ENCODE results near the gene SSBP3. TPM values are rescaled to one million over a fixed set of nuclear protein-coding genes. Genes with fewer than 3 reads are reported as not detected.

The SSBP3 gene
- total RNA-seq, 1 experiment from 2014 or later: 115 TPM

DNA sequence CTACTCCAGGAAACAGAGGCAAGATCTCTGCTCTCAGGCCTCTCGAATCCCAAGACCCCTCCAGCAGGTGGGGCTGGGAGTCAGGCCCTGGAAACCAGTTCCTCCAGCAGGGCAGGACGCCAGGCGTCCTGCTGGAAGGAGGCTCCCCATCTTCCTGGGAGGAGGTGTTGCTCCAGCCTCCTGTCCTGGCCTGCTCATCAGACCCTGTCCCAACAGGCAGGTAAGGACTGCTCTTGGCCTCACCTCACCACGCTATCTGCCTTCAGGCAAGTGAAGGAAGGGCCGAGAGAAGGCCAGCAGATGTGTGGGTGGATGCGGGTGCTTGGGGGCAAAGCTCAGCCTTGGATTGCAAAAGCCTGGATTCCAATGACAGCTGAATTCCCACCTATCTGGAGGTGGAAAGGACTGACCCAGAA is 82.9 kb downstream of the SSBP3 start (continued):
- TF ChIP-seq, protein P1, sequence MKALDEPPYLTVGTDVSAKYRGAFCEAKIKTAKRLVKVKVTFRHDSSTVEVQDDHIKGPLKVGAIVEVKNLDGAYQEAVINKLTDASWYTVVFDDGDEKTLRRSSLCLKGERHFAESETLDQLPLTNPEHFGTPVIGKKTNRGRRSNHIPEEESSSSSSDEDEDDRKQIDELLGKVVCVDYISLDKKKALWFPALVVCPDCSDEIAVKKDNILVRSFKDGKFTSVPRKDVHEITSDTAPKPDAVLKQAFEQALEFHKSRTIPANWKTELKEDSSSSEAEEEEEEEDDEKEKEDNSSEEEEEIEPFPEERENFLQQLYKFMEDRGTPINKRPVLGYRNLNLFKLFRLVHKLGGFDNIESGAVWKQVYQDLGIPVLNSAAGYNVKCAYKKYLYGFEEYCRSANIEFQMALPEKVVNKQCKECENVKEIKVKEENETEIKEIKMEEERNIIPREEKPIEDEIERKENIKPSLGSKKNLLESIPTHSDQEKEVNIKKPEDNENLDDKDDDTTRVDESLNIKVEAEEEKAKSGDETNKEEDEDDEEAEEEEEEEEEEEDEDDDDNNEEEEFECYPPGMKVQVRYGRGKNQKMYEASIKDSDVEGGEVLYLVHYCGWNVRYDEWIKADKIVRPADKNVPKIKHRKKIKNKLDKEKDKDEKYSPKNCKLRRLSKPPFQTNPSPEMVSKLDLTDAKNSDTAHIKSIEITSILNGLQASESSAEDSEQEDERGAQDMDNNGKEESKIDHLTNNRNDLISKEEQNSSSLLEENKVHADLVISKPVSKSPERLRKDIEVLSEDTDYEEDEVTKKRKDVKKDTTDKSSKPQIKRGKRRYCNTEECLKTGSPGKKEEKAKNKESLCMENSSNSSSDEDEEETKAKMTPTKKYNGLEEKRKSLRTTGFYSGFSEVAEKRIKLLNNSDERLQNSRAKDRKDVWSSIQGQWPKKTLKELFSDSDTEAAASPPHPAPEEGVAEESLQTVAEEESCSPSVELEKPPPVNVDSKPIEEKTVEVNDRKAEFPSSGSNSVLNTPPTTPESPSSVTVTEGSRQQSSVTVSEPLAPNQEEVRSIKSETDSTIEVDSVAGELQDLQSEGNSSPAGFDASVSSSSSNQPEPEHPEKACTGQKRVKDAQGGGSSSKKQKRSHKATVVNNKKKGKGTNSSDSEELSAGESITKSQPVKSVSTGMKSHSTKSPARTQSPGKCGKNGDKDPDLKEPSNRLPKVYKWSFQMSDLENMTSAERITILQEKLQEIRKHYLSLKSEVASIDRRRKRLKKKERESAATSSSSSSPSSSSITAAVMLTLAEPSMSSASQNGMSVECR (CRISPR knock-in tag; IDR thresholded peaks at IDR 0.05; ENCODE audit: borderline replicate concordance): no peak
- TF ChIP-seq CREB1 (CRISPR knock-in tag; IDR thresholded peaks at IDR 0.05): peak; percentile 37; the same call in 1 of the 2 replicates

- peaks cover 4% of the 10 kb centered on the region; the same call in 1 of the 2 replicates for H3K36me3 Mint-ChIP-seq
- no peak overlapping the region for H3K27ac Mint-ChIP-seq
- no peak for TF ChIP-seq E2F1 (CRISPR knock-in tag; IDR thresholded peaks at IDR 0.05)
- TF ChIP-seq, protein P2, sequence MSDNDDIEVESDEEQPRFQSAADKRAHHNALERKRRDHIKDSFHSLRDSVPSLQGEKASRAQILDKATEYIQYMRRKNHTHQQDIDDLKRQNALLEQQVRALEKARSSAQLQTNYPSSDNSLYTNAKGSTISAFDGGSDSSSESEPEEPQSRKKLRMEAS (CRISPR knock-in tag; IDR thresholded peaks at IDR 0.05): no peak
- TF ChIP-seq ATF3 (CRISPR knock-in tag; conservative IDR thresholded peaks at IDR 0.05): no peak
- TF ChIP-seq GRHL2 (CRISPR knock-in tag; IDR thresholded peaks at IDR 0.05; ENCODE audit: insufficient replicate concordance, severe bottlenecking): no peak
- no peak for TF ChIP-seq TCF7 (CRISPR knock-in tag; IDR thresholded peaks at IDR 0.05; ENCODE audit: low read depth)
- TF ChIP-seq, protein P3, sequence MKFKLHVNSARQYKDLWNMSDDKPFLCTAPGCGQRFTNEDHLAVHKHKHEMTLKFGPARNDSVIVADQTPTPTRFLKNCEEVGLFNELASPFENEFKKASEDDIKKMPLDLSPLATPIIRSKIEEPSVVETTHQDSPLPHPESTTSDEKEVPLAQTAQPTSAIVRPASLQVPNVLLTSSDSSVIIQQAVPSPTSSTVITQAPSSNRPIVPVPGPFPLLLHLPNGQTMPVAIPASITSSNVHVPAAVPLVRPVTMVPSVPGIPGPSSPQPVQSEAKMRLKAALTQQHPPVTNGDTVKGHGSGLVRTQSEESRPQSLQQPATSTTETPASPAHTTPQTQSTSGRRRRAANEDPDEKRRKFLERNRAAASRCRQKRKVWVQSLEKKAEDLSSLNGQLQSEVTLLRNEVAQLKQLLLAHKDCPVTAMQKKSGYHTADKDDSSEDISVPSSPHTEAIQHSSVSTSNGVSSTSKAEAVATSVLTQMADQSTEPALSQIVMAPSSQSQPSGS (CRISPR knock-in tag; IDR thresholded peaks at IDR 0.05; ENCODE audit: borderline replicate concordance, low read depth): no peak
- ChIA-PET CTCF (interaction anchor here (1.7 kb wide), 1 partner anchor 45 kb away, joined by 5 read pairs; no protein-coding TSS in a partner anchor), POLR2A (no interaction called here)
- no peaks in the 10 kb centered on the region for H3K27me3 Mint-ChIP-seq (ENCODE audit: low read depth)
- no peak for DNase-seq (ENCODE audit: low spot score)
- peak; percentile 44 for ATAC-seq
- peaks cover 71% of the 10 kb centered on the region for H3K4me1 Mint-ChIP-seq
- no peaks in the 10 kb centered on the region for H3K9me3 Mint-ChIP-seq
- H3K4me3 Mint-ChIP-seq: no peak overlapping the region
Measured at GRCh38 chr1:54318246-54318814, 87.9 kb downstream of the SSBP3 start.

DNA sequence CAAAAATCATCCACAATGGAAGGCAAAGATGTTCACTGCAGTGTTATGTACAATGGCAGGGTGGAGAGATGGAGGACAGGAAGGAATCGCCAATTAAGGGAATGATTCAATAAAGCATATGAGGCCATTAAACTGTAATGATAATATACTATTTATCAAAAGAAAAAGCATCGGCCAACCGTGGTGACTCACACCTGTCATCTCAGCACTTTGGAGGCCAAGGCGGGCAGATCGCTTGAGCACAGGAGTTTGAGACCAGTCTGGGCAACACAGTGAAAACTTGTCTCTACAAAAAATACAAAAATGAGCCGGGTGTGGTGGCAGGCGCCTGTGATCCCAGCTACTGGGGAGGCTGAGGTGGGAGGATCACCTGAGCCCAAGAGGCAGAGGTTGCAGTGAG is 89.1 kb downstream of the SSBP3 start:
- Mint-ChIP-seq H3K4me3 (no peak overlapping the region), H3K4me1 (peaks cover 69% of the 10 kb centered on the region), H3K27me3 (ENCODE audit: low read depth) (no peaks in the 10 kb centered on the region), H3K9me3 (no peaks in the 10 kb centered on the region), H3K27ac (peak overlapping the region; percentile 7; the same call in 1 of the 2 replicates), H3K36me3 (peaks cover 4% of the 10 kb centered on the region; the same call in 1 of the 2 replicates)
- DNase-seq (ENCODE audit: low spot score): no peak
- ChIA-PET CTCF (interaction anchor here (1.7 kb wide), 1 partner anchor 18 kb away, joined by 3 read pairs; no protein-coding TSS in a partner anchor), POLR2A (no interaction called here)
- no peak for ATAC-seq
- TF ChIP-seq RORB (CRISPR knock-in tag; IDR thresholded peaks at IDR 0.05) (no peak), IRF2 (CRISPR knock-in tag; IDR thresholded peaks at IDR 0.05; ENCODE audit: borderline replicate concordance, low read depth) (no peak), TCF7 (CRISPR knock-in tag; IDR thresholded peaks at IDR 0.05; ENCODE audit: low read depth) (no peak), E2F4 (CRISPR knock-in tag; IDR thresholded peaks at IDR 0.05; ENCODE audit: borderline replicate concordance, low read depth) (no peak), CBFB (CRISPR knock-in tag; IDR thresholded peaks at IDR 0.05; ENCODE audit: low read depth) (no peak), AFF4 (CRISPR knock-in tag; IDR thresholded peaks at IDR 0.05; ENCODE audit: borderline replicate concordance) (no peak), USF1 (CRISPR knock-in tag; IDR thresholded peaks at IDR 0.05) (no peak), ZNF219 (CRISPR knock-in tag; IDR thresholded peaks at IDR 0.05; ENCODE audit: borderline replicate concordance) (no peak), PRRX2 (CRISPR knock-in tag; IDR thresholded peaks at IDR 0.05) (no peak)
- TF ChIP-seq, protein P4, sequence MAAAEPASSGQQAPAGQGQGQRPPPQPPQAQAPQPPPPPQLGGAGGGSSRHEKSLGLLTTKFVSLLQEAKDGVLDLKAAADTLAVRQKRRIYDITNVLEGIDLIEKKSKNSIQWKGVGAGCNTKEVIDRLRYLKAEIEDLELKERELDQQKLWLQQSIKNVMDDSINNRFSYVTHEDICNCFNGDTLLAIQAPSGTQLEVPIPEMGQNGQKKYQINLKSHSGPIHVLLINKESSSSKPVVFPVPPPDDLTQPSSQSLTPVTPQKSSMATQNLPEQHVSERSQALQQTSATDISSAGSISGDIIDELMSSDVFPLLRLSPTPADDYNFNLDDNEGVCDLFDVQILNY (CRISPR knock-in tag; IDR thresholded peaks at IDR 0.05): no peak

Data from WTC11 (cell line).